Brain pericyte (primary cell): ENCODE measurements around the gene UBTF.

Source experiments
- DNase-seq: peaks from one replicate; pipeline ENCODE4 v3.0.0-alpha.2; 2012; ENCODE audit warnings: low read depth, low spot score

Gene UBTF

GRCh38 chr17:44198721-44199552 is 20.5 kb downstream of the UBTF start:
- no peak for DNase-seq

GRCh38 chr17:44197980-44198720 is 21.3 kb downstream of the UBTF start:
- no peak for DNase-seq

- no peak for DNase-seq
Measured at GRCh38 chr17:44197107-44197506, 22.4 kb downstream of the UBTF start.

- no peak for DNase-seq
Measured at GRCh38 chr17:44193326-44194084, 26.0 kb downstream of the UBTF start.

GRCh38 chr17:44192750-44193149 is 26.7 kb downstream of the UBTF start:
- DNase-seq: no peak

- no peak for DNase-seq
Measured at GRCh38 chr17:44191941-44192496, 27.5 kb downstream of the UBTF start.

- DNase-seq: no peak
Measured at GRCh38 chr17:44191369-44191768, 28.1 kb downstream of the UBTF start.

- no peak for DNase-seq
Measured at GRCh38 chr17:44190481-44190880, 29.0 kb downstream of the UBTF start.

GRCh38 chr17:44188576-44189403 is 30.7 kb downstream of the UBTF start:
- DNase-seq: no peak

- DNase-seq: no peak
Measured at GRCh38 chr17:44187131-44187899, 32.2 kb downstream of the UBTF start.

- DNase-seq: peak; percentile 97
Measured at GRCh38 chr17:44186307-44187130, 33.0 kb downstream of the UBTF start, which contains the start of gene TMUB2. Gene TMUB2 (plus strand): TSS chr17:44186972. CDS start chr17:44187709, 737 bp downstream.

GRCh38 chr17:44184212-44184810 is 35.2 kb downstream of the UBTF start:
- no peak for DNase-seq

- DNase-seq: no peak
Measured at GRCh38 chr17:44183024-44183423, 36.5 kb downstream of the UBTF start.

- DNase-seq: no peak
Measured at GRCh38 chr17:44178133-44178532, 41.3 kb downstream of the UBTF start.

- no peak for DNase-seq
Measured at GRCh38 chr17:44177640-44178039, 41.8 kb downstream of the UBTF start.

- no peak for DNase-seq
Measured at GRCh38 chr17:44176671-44177501, 42.6 kb downstream of the UBTF start.

- DNase-seq: no peak
Measured at GRCh38 chr17:44176257-44176656, 43.2 kb downstream of the UBTF start.

GRCh38 chr17:44174427-44174826 is 45.0 kb downstream of the UBTF start:
- DNase-seq: no peak
